ENCODE measurements around the gene AEBP2.

DNA sequence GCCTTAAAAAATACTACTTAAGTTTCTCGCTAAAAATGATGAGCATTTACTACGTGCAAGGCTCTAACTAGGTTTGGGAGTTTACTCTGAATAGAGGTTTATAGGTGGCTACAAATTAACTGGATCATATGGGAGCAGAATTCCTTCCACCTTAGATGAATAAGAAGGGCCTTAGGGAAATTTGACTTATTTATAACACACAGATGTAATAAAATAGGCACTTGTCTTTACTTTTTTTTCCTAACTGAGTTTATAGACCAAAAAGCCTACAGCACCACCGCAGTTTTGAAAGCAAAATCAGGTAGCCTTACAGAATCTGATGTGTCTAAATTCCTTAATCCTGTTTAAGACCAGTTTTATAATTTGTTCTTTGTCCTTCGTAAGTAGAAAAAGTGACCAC is 10.5 kb downstream of the AEBP2 start:
- no peak for TF ChIP-seq EP300 (IDR thresholded peaks at IDR 0.05; ENCODE audit: borderline replicate concordance in 1 of 2, low read depth in 2 of 2, low read length in 2 of 2)
- TF ChIP-seq, protein P1, sequence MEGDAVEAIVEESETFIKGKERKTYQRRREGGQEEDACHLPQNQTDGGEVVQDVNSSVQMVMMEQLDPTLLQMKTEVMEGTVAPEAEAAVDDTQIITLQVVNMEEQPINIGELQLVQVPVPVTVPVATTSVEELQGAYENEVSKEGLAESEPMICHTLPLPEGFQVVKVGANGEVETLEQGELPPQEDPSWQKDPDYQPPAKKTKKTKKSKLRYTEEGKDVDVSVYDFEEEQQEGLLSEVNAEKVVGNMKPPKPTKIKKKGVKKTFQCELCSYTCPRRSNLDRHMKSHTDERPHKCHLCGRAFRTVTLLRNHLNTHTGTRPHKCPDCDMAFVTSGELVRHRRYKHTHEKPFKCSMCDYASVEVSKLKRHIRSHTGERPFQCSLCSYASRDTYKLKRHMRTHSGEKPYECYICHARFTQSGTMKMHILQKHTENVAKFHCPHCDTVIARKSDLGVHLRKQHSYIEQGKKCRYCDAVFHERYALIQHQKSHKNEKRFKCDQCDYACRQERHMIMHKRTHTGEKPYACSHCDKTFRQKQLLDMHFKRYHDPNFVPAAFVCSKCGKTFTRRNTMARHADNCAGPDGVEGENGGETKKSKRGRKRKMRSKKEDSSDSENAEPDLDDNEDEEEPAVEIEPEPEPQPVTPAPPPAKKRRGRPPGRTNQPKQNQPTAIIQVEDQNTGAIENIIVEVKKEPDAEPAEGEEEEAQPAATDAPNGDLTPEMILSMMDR (IDR thresholded peaks at IDR 0.05; ENCODE audit: control extremely low read depth in 1 of 3, insufficient read depth in 1 of 3, low read depth in 1 of 3, low read length in 3 of 3), result no peak
- no peak for TF ChIP-seq EZH2 (IDR thresholded peaks at IDR 0.05; ENCODE audit: low read depth, low read length, severe bottlenecking)
- TF ChIP-seq CREB1 (IDR thresholded peaks at IDR 0.05), result no peak
- TF ChIP-seq CEBPB (IDR thresholded peaks at IDR 0.05; ENCODE audit: low read depth, low read length), result no peak
- TF ChIP-seq KDM5A (IDR thresholded peaks at IDR 0.05; ENCODE audit: low read length), result no peak
- TF ChIP-seq BCL11A (IDR thresholded peaks at IDR 0.05; ENCODE audit: low read depth in 2 of 2, low read length in 2 of 2), result no peak
- no peak for TF ChIP-seq POLR2AphosphoS5 (IDR thresholded peaks at IDR 0.05; ENCODE audit: low read depth, low read length)
- TF ChIP-seq SP1 (IDR thresholded peaks at IDR 0.05; ENCODE audit: low read depth, low read length), result no peak
- no peak for TF ChIP-seq SUZ12 (IDR thresholded peaks at IDR 0.05; ENCODE audit: low read length)
- TF ChIP-seq ZNF274 (IDR thresholded peaks at IDR 0.05; ENCODE audit: borderline replicate concordance, extremely low read depth, low read length), result no peak
- TF ChIP-seq POLR2A (IDR thresholded peaks at IDR 0.05; ENCODE audit: control extremely low read depth in 1 of 2, low read depth in 2 of 2, low read length in 2 of 2), result no peak

Data from H1 (cell line).